ENCODE measurements around the gene GRAMD2B. TPM values are rescaled to one million over a fixed set of nuclear protein-coding genes. Genes with fewer than 3 reads are reported as not detected.

GRAMD2B gene
- total RNA-seq, 3 donors from 2014 or later: 44.8 to 83.3 (median 55.6) TPM

DNA sequence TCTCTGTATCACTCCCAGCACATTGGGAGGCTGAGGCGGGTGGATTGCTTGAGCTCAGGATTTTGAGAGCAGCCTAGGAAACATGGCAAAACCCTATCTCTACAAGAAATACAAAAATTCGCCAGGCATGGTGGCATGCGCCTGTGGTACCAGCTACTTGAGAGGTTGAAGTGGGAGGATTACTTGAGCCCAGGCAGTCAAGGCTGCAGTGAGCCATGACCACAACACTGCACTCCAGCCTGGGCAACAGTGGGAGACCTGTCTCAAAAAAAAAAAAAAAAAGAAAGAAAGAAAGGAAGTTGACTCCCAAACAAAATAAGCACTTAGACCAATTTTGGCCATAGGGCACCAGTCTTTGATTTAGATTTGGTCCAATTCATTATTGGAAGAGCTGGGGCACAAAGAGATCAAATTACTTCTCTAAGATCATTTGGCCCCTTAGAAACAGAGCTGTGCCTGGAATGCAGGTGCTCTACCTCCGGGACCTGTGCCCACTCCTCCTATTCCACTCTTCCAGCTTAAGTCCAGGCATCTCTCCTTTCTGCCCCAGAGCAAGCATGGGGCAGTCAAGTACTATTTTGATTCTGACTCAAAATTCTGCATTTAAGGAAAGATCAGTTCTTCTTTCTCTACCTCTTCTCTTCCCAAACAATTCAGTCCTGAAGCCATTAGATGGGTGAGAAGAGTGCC is 112.8 kb downstream of the GRAMD2B start:
- no peak for DNase-seq
- H3K4me1 ChIP-seq (ENCODE audit: low read depth): no peaks in the 10 kb centered on the region
- intact Hi-C loops (cut with DNase I, micrococcal nuclease): loop anchor here (5.0 kb wide), 1 partner anchor 184 kb away; no protein-coding TSS in a partner anchor

DNA sequence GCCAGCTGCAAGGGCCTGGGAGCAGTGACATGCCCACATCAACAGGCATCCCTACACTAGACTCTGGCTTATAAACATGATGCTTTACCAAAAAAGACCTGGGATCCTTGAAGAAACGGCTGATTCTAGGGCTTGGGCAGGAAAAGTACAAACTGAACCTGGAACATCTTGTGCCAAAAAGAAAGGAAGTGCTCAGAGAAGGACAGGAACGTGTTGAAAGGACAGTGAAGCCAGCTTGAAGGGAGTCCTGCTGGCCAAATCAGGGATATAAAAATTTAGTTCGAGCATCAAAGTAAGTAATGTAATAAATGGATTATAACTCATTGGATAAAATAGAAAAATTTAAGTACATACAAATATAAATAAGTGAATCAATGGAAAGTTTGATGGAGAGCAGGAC is 113.7 kb downstream of the GRAMD2B start:
- intact Hi-C loops (cut with DNase I, micrococcal nuclease): loop anchor here (5.0 kb wide), 1 partner anchor 185 kb away; no protein-coding TSS in a partner anchor
- ATAC-seq (no peak), DNase-seq (no peak)
- TF ChIP-seq, protein P1, sequence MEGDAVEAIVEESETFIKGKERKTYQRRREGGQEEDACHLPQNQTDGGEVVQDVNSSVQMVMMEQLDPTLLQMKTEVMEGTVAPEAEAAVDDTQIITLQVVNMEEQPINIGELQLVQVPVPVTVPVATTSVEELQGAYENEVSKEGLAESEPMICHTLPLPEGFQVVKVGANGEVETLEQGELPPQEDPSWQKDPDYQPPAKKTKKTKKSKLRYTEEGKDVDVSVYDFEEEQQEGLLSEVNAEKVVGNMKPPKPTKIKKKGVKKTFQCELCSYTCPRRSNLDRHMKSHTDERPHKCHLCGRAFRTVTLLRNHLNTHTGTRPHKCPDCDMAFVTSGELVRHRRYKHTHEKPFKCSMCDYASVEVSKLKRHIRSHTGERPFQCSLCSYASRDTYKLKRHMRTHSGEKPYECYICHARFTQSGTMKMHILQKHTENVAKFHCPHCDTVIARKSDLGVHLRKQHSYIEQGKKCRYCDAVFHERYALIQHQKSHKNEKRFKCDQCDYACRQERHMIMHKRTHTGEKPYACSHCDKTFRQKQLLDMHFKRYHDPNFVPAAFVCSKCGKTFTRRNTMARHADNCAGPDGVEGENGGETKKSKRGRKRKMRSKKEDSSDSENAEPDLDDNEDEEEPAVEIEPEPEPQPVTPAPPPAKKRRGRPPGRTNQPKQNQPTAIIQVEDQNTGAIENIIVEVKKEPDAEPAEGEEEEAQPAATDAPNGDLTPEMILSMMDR (IDR thresholded peaks at IDR 0.05): no peak
- Histone ChIP-seq H3K4me3 (no peak overlapping the region), H3K36me3 (ENCODE audit: low read depth) (no peaks in the 10 kb centered on the region), H3K9me3 (no peaks in the 10 kb centered on the region), H3K4me1 (ENCODE audit: low read depth) (no peaks in the 10 kb centered on the region)

More for the DNA sequence above, 112.8 kb downstream of the GRAMD2B start:
- Histone ChIP-seq H3K4me3 (no peak overlapping the region), H3K9me3 (no peaks in the 10 kb centered on the region), H3K36me3 (ENCODE audit: low read depth) (no peaks in the 10 kb centered on the region)
- TF ChIP-seq, protein P1 (IDR thresholded peaks at IDR 0.05): no peak
- no peak for ATAC-seq

DNA sequence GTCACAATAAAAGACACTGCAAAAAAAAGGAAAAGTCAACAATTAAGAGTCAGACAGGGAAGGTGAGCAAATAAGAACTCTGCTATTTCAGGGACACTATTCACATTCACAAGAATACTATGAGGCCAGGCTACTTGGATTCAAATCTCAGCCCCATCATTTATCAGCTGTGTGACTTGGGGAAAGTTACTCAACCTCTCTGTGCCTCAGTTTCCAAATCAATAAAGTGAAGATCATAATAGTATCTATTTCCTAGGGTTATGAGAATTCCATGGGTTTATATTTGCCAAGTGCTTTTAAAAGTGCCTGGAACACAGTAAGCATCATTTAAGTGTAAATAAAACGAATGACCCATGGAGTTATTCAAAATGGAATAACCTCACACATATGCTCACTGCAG is 115.4 kb downstream of the GRAMD2B start:
- DNase-seq: no peak
- TF ChIP-seq, protein P1 (IDR thresholded peaks at IDR 0.05): no peak
- H3K36me3 ChIP-seq (ENCODE audit: low read depth): no peaks in the 10 kb centered on the region
- ATAC-seq: no peak
- no peak overlapping the region for H3K4me3 ChIP-seq
- intact Hi-C loops (cut with DNase I, micrococcal nuclease): loop anchor here (5.0 kb wide), 1 partner anchor 186 kb away; no protein-coding TSS in a partner anchor
- H3K9me3 ChIP-seq: no peaks in the 10 kb centered on the region
- H3K4me1 ChIP-seq (ENCODE audit: low read depth): no peaks in the 10 kb centered on the region

DNA sequence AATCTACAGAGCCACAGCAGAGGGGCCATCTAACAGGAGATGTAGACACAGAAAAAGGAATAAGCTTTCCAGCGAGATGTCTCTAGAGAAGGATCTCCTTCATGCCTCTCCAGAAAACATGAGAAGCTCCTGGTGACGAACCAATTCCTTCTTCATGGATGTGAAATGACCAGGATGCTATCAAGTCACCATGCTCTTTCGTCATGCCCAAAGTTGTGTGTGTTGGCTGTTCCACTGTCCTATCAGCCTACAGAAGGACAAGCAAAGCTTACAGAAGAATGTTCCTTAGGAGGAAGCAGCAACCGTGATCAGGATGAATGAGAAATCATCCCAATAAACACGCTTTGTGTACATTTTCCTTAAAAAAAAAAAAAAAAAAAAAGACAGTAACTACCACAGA is 117.4 kb downstream of the GRAMD2B start:
- Histone ChIP-seq H3K9me3 (no peaks in the 10 kb centered on the region), H3K4me1 (ENCODE audit: low read depth) (no peaks in the 10 kb centered on the region), H3K36me3 (ENCODE audit: low read depth) (no peaks in the 10 kb centered on the region), H3K4me3 (no peak overlapping the region)
- TF ChIP-seq, protein P1 (IDR thresholded peaks at IDR 0.05): no peak
- ATAC-seq (no peak), DNase-seq (no peak)
- intact Hi-C loops (cut with DNase I, micrococcal nuclease): loop anchor here in 1 of 2 donors (5.0 kb wide), 1 partner anchor 203 kb away; no protein-coding TSS in a partner anchor

DNA sequence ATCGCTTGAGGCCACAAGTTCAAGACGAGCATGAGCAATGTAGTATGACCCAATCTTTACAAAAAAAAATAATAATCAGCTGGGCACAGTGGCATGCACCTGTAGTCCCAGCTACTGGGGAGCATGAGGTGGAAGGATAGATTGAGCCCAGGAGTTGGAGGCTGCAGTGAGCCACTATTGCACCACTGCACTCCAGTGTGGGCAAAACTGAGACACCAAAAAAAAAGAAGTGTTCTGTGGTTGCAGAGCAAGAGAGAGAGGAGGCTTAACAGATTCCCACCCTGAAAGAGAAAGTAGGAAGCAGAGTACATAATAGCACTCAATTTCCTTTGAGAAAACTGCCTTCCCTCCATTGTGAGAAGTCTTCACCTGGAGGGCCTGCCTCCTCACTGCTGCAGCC is 119.2 kb downstream of the GRAMD2B start:
- intact Hi-C loops (cut with DNase I, micrococcal nuclease): loop anchor here in 1 of 2 donors (5.0 kb wide), 1 partner anchor 205 kb away; no protein-coding TSS in a partner anchor
- no peak for ATAC-seq
- TF ChIP-seq, protein P1 (IDR thresholded peaks at IDR 0.05): no peak

More for the DNA sequence above, 119.2 kb downstream of the GRAMD2B start:
- H3K4me3 ChIP-seq: no peak overlapping the region
- H3K36me3 ChIP-seq (ENCODE audit: low read depth): no peaks in the 10 kb centered on the region
- H3K9me3 ChIP-seq: no peaks in the 10 kb centered on the region
- DNase-seq: no peak
- H3K4me1 ChIP-seq (ENCODE audit: low read depth): no peaks in the 10 kb centered on the region

Data from mucosa of descending colon (tissue), 3 donors.